HS-5 (cell line): ENCODE results near the gene RNF103.
"Not testable (repeated sequence)": the region's sequence is repeated elsewhere in the genome, so short reads cannot be mapped to it uniquely, and the experiment has no call there.

ENCODE experiments used
- DNase-seq: peaks from one replicate; pipeline ENCODE4 v3.0.0-alpha.2; 2012; ENCODE audit warnings: low read depth

The RNF103 gene

GRCh38 chr2:86625096-86625495 is 1.4 kb upstream of the RNF103 start:
- no peak for DNase-seq

- no peak for DNase-seq
Observed at GRCh38 chr2:86624267-86624547, 542 bp upstream of the RNF103 start.

- peak; percentile 5 for DNase-seq
Observed at GRCh38 chr2:86623043-86623493, 597 bp downstream of the RNF103 start.

- peak; percentile 11 for DNase-seq
Observed at GRCh38 chr2:86622519-86623042, 1.1 kb downstream of the RNF103 start.

DNA sequence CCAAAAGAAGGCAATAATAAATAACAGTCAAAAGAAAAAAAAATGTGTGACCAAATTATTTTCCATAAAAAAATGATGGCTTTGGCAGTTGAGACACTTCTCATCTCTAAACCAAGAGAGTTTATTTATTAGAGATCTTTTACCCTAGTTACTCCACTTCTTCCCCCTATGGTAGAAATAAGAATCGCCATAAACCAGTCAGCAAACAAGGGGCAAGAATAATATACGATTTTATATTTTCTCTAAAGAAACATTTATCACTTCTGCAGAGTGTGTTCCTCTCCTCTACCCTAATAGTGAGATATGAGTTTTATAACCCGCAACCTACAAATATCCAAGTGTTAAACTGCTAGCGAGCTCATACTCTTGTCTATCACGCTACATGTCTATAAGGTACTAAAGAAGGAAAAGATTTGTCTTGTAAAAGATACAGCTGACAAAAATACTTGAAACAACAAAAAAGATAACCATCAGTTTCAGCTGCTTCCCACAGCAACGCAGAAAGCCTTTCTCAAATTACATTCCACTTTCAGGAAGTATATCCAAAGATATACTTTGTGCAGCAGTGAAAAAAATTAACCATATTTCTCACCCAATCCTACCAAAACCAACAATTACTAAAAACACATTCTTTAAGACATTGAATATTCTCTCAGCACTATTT is 2.3 kb downstream of the RNF103 start:
- DNase-seq = peak; percentile 0

DNA sequence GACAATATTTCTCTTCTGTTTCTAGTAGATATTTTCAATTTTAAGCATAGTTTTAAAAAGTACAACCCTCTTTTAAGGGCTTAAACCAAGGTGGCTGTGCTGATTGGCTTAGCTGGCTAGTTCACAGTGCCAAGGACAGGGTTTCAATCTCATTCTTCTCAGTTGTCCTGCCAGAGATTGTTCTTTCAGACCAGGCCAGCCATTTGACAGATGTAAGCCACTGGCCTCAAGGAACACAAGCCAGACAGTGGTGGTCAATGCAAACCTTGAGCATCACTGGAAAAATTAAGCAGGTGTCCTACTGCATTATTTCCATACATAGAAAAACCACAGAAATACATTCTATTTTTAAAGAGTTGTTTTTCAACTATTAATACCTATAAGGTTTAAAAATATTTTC is 5.9 kb downstream of the RNF103 start:
- no peak for DNase-seq

DNA sequence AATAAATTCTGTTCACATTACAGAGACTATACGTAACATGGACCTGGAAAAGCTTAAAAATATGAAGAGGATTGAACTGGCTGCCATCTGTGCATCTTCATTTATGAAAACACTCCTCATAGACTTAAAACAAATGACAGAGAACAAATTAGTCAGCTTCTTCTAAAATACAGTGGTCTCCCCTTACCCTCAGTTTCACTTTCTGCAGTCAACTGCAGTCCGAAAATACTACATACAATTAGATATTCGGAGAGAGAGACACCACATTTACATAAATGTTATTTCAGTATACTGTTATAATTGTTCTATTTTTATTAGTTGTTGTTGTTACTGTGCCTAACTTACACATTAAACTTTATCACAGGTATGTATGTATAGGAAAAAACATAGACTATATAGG is 6.5 kb downstream of the RNF103 start:
- DNase-seq = no peak

- no peak for DNase-seq
Observed at GRCh38 chr2:86616502-86616901, 7.2 kb downstream of the RNF103 start.

DNA sequence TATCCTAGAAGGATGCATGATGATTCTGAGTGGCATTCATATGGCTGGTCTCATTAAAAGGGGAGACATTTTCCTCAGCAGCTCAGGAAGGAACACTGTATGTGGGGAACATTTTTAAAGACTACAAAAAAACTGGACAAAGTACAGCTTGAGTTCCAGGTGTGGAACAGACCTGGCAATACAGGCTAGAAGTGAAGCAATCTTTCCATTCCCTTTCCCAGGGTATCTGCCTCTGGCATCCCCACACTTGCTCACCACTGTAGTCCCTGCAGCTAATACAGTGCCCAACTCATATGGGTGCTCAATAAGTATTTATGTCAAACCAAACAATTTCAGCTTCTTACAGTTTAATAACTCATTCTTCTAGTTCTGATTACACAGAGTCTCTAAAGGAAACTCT is 8.1 kb downstream of the RNF103 start:
- DNase-seq = no peak

DNA sequence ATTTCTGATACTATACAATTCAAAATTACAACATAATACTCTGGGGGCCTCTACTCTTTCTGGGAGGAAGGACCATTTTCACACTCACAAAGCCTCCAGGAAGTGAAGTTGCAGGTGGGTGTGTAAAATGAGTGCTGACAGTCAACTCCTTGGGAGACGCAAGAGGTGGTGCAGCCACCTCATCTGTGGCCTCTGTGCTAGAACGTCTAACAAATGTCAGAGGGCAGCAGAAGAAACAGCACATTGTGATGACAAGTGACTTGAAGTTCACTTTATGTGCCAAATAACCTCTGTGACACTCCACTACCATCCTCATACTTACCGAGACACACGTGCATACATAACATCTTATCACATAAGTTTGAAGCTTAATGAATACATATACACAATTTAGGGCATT is 10.2 kb downstream of the RNF103 start:
- DNase-seq = no peak

DNA sequence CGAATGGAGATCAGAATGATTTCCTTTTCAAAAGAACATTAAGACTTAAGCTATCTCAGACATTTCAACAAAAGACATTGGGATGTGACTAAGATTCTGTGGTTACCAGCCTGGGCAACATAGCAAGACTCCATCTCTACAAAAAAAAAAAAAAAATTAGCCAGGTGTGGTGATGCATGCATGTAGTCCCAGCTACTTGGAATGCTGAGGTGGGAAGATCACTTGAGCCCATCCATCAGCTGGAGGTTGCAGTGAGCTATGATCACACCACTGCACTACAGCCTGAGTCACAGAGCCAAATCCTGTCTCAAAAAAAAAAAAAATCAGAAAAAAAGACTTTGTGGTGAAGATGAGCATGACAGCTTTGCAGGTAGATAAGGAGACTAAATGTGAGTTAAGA is 12.8 kb downstream of the RNF103 start:
- DNase-seq = no peak

DNA sequence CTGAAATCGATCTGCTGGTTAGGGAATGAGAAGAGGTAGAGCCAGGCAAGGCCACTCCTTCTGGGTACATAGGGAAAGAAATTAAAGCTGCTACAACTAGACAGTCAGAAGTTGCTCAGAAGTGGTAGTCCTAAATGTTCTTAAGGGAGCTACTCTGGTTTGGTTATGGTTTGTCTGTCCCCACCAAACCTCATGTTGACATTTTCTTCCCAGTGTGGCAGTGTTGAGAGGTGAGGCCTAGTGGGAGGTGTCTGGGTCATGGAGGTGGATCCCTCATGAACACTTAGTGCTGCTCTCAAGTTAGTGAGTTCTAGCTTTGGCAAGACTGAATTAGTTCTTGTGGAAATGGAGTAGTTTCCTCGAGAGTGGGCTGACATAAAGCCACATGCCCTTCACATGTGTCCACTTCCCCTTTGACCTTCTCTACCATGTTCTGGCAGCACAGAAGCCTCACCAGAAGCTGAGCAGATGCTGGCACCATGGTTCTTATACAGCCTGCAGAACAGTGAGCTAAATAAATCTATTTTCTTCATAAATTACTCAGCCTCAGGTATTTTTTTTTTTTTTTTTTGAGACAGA is 14.7 kb downstream of the RNF103 start:
- DNase-seq = no peak

GRCh38 chr2:86603905-86604304 is 19.8 kb downstream of the RNF103 start:
- DNase-seq = no peak

DNA sequence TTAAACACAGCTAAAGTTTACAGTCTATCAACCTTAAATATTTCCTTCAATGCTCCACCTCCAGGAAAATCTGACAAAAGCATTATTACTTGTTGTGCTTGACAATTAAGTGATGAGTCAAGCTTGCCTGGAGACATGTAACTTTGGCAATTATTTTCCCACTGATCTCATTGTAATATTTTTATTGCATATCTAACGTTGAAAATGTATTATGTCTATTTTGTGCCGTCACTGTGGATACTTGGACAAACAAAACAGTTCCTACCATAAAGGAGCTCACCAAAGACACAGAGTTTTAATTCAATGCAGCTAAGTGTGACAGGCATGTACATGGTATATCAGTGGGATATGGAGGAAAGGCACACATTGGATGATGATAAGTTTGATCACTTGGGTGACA is 24.7 kb downstream of the RNF103 start:
- no peak for DNase-seq

DNA sequence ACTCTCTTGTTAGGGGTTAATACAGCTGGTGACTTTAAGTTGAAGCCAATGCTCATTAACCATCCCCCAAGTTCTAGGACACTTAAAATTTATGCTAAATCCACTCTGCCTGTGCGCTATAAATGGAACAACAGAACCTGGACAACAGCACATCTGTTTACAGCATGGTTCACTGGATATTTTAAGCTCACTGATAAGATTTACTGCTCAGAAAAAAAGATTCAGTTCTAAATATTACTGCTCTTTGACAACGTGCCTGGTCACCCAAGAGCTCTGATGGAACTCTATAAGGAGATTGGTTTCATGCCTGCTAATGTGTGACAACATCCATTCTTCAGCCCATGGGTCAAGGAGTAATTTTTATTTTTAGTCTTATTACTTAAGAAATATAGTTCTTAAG is 27.5 kb downstream of the RNF103 start:
- no peak for DNase-seq

GRCh38 chr2:86593266-86593665 is 30.4 kb downstream of the RNF103 start:
- no peak for DNase-seq

- DNase-seq = no peak
Observed at GRCh38 chr2:86592547-86593230, 31.0 kb downstream of the RNF103 start.

GRCh38 chr2:86589701-86590100 is 34.0 kb downstream of the RNF103 start:
- not testable (repeated sequence) for DNase-seq

DNA sequence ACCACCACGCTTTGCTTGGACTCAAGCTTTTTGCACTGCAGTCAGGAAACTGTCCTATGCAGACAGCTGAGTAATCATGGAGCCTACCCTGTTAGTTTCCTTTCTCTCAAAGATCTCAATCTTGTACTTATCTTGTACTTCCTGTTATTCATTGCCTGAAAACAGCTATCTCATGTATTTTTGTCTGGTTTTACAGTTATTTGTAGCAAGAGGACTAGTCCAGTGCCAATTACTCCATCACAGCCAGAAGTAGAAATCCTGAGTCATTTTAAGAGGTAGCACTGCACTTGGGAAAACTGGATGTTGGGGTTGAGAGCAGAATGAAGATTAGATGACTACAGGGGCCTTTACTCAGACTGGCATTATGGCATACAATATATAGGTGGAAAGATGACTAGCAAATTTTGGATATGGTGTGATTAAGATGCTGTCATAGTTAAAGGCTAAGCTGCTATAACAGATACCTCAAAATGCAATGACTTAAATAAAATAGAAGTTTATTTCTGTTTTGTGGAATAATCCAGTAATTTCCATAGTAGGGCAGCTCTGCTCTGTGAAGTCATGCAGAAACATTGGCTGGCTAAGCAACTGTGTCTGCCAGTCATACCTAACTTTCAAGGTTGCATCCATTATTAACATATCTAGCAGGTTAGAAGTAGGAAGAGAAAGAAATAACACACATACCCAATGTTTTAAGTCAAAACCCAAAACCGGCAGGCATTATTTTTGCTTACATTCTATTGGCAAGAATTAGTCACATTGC is 39.3 kb downstream of the RNF103 start:
- no peak for DNase-seq

DNA sequence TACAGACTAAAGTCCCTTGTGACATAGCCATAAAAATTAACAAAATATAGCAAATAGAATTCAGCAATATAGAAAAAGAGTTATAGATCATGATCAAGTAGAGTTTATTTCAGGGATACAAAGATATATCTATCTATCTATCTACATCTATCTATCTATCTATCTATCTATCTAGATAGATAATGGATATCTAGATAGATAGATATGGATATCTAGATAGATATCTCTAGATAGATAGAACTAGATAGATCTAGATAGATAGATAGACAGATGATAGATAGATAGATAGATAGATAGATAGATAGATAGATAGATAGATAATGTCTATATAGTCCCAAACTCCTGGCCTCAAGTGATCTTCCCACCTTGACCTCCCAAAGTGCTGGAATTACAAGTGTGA is 43.1 kb downstream of the RNF103 start:
- no peak for DNase-seq

GRCh38 chr2:86577817-86578456 is 45.7 kb downstream of the RNF103 start:
- no peak for DNase-seq

GRCh38 chr2:86570059-86570458 is 53.6 kb downstream of the RNF103 start:
- no peak for DNase-seq
